ENCODE data around the gene SPTBN1.
"Not testable (repeated sequence)": the region's sequence is repeated elsewhere in the genome, so short reads cannot be mapped to it uniquely, and the experiment has no call there.

Gene SPTBN1

GRCh38 chr2:54518430-54518829 is 62.3 kb downstream of the SPTBN1 start:
- Histone ChIP-seq H3K9me3 (ENCODE audit: insufficient read depth, low read depth, low read length) (no peaks in the 10 kb centered on the region), H3K4me3 (ENCODE audit: low read length) (no peak overlapping the region), H3K9ac (ENCODE audit: low read depth, low read length) (no peak overlapping the region), H3K4me1 (ENCODE audit: insufficient read depth, low read length) (peaks cover 29% of the 10 kb centered on the region), H3K27ac (ENCODE audit: low read depth, low read length) (no peak overlapping the region), H3K27me3 (ENCODE audit: insufficient read depth, low read length) (no peaks in the 10 kb centered on the region), H3K36me3 (ENCODE audit: insufficient read depth, low read length) (no peaks in the 10 kb centered on the region)
- WGBS = 96% methylated on average over 2 of the region's 2 CpGs

GRCh38 chr2:54519841-54520459 is 63.8 kb downstream of the SPTBN1 start:
- no peaks in the 10 kb centered on the region for H3K9me3 ChIP-seq (ENCODE audit: insufficient read depth, low read depth, low read length)
- no peak overlapping the region for H3K27ac ChIP-seq (ENCODE audit: low read depth, low read length)
- no peaks in the 10 kb centered on the region for H3K27me3 ChIP-seq (ENCODE audit: insufficient read depth, low read length)
- H3K4me3 ChIP-seq (ENCODE audit: low read length) = no peak overlapping the region
- no peak overlapping the region for H3K9ac ChIP-seq (ENCODE audit: low read depth, low read length)
- peaks cover 29% of the 10 kb centered on the region for H3K4me1 ChIP-seq (ENCODE audit: insufficient read depth, low read length)
- H3K36me3 ChIP-seq (ENCODE audit: insufficient read depth, low read length) = no peaks in the 10 kb centered on the region
- whole genome bisulfite sequencing = 76% methylated on average over 12 of the region's 12 CpGs

GRCh38 chr2:54520687-54521086 is 64.6 kb downstream of the SPTBN1 start:
- Histone ChIP-seq H3K9ac (ENCODE audit: low read depth, low read length) (no peak overlapping the region), H3K9me3 (ENCODE audit: insufficient read depth, low read depth, low read length) (no peaks in the 10 kb centered on the region), H3K4me3 (ENCODE audit: low read length) (no peak overlapping the region), H3K36me3 (ENCODE audit: insufficient read depth, low read length) (no peaks in the 10 kb centered on the region), H3K27me3 (ENCODE audit: insufficient read depth, low read length) (no peaks in the 10 kb centered on the region), H3K4me1 (ENCODE audit: insufficient read depth, low read length) (peaks cover 29% of the 10 kb centered on the region), H3K27ac (ENCODE audit: low read depth, low read length) (no peak overlapping the region)
- WGBS = 79% methylated on average over 3 of the region's 3 CpGs

GRCh38 chr2:54522624-54523281 is 66.6 kb downstream of the SPTBN1 start:
- no peak overlapping the region for H3K9ac ChIP-seq (ENCODE audit: low read depth, low read length)
- no peak overlapping the region for H3K27ac ChIP-seq (ENCODE audit: low read depth, low read length)
- H3K27me3 ChIP-seq (ENCODE audit: insufficient read depth, low read length) = no peaks in the 10 kb centered on the region
- no peaks in the 10 kb centered on the region for H3K9me3 ChIP-seq (ENCODE audit: insufficient read depth, low read depth, low read length)
- peaks cover 14% of the 10 kb centered on the region; the same call in 1 of the 2 replicates for H3K4me1 ChIP-seq (ENCODE audit: insufficient read depth, low read length)
- H3K36me3 ChIP-seq (ENCODE audit: insufficient read depth, low read length) = peaks cover 16% of the 10 kb centered on the region
- no peak overlapping the region for H3K4me3 ChIP-seq (ENCODE audit: low read length)
- WGBS = 34% methylated on average over 5 of the region's 5 CpGs

GRCh38 chr2:54523324-54523959 is 67.3 kb downstream of the SPTBN1 start:
- no peak overlapping the region for H3K4me3 ChIP-seq (ENCODE audit: low read length)
- no peaks in the 10 kb centered on the region for H3K27me3 ChIP-seq (ENCODE audit: insufficient read depth, low read length)
- no peaks in the 10 kb centered on the region for H3K9me3 ChIP-seq (ENCODE audit: insufficient read depth, low read depth, low read length)
- H3K4me1 ChIP-seq (ENCODE audit: insufficient read depth, low read length) = peaks cover 14% of the 10 kb centered on the region; the same call in 1 of the 2 replicates
- peaks cover 21% of the 10 kb centered on the region for H3K36me3 ChIP-seq (ENCODE audit: insufficient read depth, low read length)
- WGBS = 90% methylated on average over 4 of the region's 4 CpGs
- no peak overlapping the region for H3K9ac ChIP-seq (ENCODE audit: low read depth, low read length)
- H3K27ac ChIP-seq (ENCODE audit: low read depth, low read length) = no peak overlapping the region

- H3K9me3 ChIP-seq (ENCODE audit: insufficient read depth, low read depth, low read length) = no peaks in the 10 kb centered on the region
- no peak overlapping the region for H3K27ac ChIP-seq (ENCODE audit: low read depth, low read length)
- peaks cover 7% of the 10 kb centered on the region; the same call in 1 of the 2 replicates for H3K4me1 ChIP-seq (ENCODE audit: insufficient read depth, low read length)
- WGBS = 89% methylated on average over 13 of the region's 13 CpGs
- H3K9ac ChIP-seq (ENCODE audit: low read depth, low read length) = no peak overlapping the region
- H3K27me3 ChIP-seq (ENCODE audit: insufficient read depth, low read length) = no peaks in the 10 kb centered on the region
- H3K4me3 ChIP-seq (ENCODE audit: low read length) = no peak overlapping the region
- peaks cover 21% of the 10 kb centered on the region for H3K36me3 ChIP-seq (ENCODE audit: insufficient read depth, low read length)
Measured at GRCh38 chr2:54524226-54524991, 68.3 kb downstream of the SPTBN1 start.

- H3K9ac ChIP-seq (ENCODE audit: low read depth, low read length) = no peak overlapping the region
- H3K4me3 ChIP-seq (ENCODE audit: low read length) = no peak overlapping the region
- H3K27ac ChIP-seq (ENCODE audit: low read depth, low read length) = no peak overlapping the region
- H3K4me1 ChIP-seq (ENCODE audit: insufficient read depth, low read length) = no peaks in the 10 kb centered on the region
- H3K27me3 ChIP-seq (ENCODE audit: insufficient read depth, low read length) = no peaks in the 10 kb centered on the region
- no peaks in the 10 kb centered on the region for H3K9me3 ChIP-seq (ENCODE audit: insufficient read depth, low read depth, low read length)
- WGBS = 97% methylated on average over 9 of the region's 9 CpGs
- peaks cover 21% of the 10 kb centered on the region for H3K36me3 ChIP-seq (ENCODE audit: insufficient read depth, low read length)
Measured at GRCh38 chr2:54525321-54525720, 69.2 kb downstream of the SPTBN1 start.

- no peak overlapping the region for H3K27ac ChIP-seq (ENCODE audit: low read depth, low read length)
- H3K4me3 ChIP-seq (ENCODE audit: low read length) = no peak overlapping the region
- no peak overlapping the region for H3K9ac ChIP-seq (ENCODE audit: low read depth, low read length)
- WGBS = 97% methylated on average over 12 of the region's 12 CpGs
- peaks cover 21% of the 10 kb centered on the region for H3K36me3 ChIP-seq (ENCODE audit: insufficient read depth, low read length)
- no peaks in the 10 kb centered on the region for H3K9me3 ChIP-seq (ENCODE audit: insufficient read depth, low read depth, low read length)
- no peaks in the 10 kb centered on the region for H3K27me3 ChIP-seq (ENCODE audit: insufficient read depth, low read length)
- no peaks in the 10 kb centered on the region for H3K4me1 ChIP-seq (ENCODE audit: insufficient read depth, low read length)
Measured at GRCh38 chr2:54526226-54526879, 70.2 kb downstream of the SPTBN1 start.

- H3K4me3 ChIP-seq (ENCODE audit: low read length) = no peak overlapping the region
- H3K9me3 ChIP-seq (ENCODE audit: insufficient read depth, low read depth, low read length) = no peaks in the 10 kb centered on the region
- no peaks in the 10 kb centered on the region for H3K4me1 ChIP-seq (ENCODE audit: insufficient read depth, low read length)
- peaks cover 21% of the 10 kb centered on the region for H3K36me3 ChIP-seq (ENCODE audit: insufficient read depth, low read length)
- no peak overlapping the region for H3K27ac ChIP-seq (ENCODE audit: low read depth, low read length)
- H3K27me3 ChIP-seq (ENCODE audit: insufficient read depth, low read length) = no peaks in the 10 kb centered on the region
- H3K9ac ChIP-seq (ENCODE audit: low read depth, low read length) = no peak overlapping the region
- WGBS = no CpG with 5 or more reads among the region's 1 CpG
Measured at GRCh38 chr2:54528311-54528955, 72.3 kb downstream of the SPTBN1 start.

GRCh38 chr2:54529518-54529917 is 73.4 kb downstream of the SPTBN1 start:
- H3K27me3 ChIP-seq (ENCODE audit: insufficient read depth, low read length); H3K9me3 ChIP-seq (ENCODE audit: insufficient read depth, low read depth, low read length); H3K4me3 ChIP-seq (ENCODE audit: low read length); H3K4me1 ChIP-seq (ENCODE audit: insufficient read depth, low read length); H3K27ac ChIP-seq (ENCODE audit: low read depth, low read length); H3K9ac ChIP-seq (ENCODE audit: low read depth, low read length): not testable (repeated sequence)
- WGBS = 100% methylated on average over 1 of the region's 1 CpG
- H3K36me3 ChIP-seq (ENCODE audit: insufficient read depth, low read length) = peaks cover 21% of the 10 kb centered on the region

Measured in HUES64 (cell line).